GM19468 (cell line): ENCODE measurements around the gene WNT7B.

Source experiments
- ATAC-seq: cut with Tn5 transposase; IDR thresholded peaks from one replicate; pipeline ENCODE4 v1.9.1; 2021; ENCODE audit warnings: mild to moderate bottlenecking, moderate library complexity, moderate number of reproducible peaks; ENCODE audit not compliant: unreplicated experiment; ENCODE audit errors: extremely low read depth

The WNT7B gene

DNA sequence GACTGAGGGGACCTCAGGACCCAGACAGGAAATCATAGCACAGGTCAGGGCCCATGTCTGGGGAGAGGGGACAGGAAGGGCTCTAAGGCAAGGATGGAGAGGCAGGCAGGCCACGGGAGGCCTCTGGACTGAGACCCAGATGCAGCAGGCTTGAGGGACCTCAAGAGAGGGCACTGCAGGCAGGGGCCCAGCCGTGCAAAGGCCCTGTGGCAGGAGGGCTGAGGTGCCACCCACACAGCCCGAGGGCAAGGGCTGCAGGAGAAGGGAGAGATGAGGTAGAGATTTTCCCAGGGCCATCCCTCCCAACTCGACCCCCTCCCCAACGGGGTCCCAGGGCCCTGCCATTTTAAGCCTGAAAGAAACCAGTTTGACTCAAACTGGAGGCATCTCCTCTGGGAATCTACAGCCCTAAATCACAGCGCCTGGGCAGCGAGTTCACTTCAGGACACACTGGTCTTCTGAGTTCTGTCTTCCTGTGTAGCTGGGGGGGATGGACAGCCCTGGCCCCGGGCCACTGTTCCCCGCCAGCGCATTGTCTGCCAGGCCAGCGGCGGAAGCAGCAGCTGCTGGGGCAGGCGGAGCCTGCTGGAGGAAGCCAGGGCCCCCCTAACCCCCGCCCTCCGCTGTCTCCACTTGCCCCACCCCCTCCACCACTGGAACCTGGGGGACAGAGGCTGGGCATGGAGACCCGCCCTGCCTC is 20.3 kb upstream of the WNT7B start:
- ATAC-seq, result no peak

DNA sequence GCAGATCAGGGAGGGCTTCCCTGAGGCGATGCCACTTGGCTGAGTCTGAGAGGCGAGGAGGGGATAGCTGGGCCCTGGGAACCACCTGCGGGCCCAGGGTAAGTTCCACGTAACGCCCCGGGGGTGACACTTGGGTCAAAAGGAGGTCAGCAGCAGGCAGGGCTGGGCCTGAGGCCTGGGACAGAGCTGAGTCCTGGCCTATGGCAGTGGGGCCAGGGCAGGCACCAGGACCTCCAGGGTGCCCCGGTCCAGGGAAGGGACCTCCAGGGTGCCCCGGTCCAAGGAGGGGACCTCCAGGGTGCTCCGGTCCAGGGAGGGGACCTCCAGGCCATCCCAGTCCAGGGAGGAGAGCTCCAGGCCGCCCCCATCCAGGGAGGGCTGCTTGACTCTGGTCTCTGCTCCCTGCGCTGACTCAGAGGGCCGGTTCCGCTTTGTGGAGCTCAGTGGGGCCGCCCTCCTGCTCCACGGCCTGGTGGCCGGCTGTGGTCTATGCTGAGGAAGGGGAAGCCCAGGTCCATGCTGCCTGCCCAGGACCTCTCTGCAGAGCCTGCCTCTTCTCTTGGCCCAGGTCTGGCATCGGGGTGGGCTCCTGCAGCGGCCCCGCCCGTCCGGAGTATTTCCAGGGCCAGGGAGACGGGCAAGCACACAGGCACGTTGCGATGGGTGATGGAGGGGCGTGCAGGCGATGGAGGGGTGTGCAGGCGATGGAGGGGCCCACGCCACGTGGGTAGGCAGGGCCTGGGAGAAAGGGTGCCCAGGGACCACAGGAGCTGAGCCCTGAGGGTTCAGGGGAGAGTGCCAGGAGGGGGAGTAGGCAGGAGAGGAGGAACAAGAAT is 19.5 kb upstream of the WNT7B start:
- no peak for ATAC-seq

DNA sequence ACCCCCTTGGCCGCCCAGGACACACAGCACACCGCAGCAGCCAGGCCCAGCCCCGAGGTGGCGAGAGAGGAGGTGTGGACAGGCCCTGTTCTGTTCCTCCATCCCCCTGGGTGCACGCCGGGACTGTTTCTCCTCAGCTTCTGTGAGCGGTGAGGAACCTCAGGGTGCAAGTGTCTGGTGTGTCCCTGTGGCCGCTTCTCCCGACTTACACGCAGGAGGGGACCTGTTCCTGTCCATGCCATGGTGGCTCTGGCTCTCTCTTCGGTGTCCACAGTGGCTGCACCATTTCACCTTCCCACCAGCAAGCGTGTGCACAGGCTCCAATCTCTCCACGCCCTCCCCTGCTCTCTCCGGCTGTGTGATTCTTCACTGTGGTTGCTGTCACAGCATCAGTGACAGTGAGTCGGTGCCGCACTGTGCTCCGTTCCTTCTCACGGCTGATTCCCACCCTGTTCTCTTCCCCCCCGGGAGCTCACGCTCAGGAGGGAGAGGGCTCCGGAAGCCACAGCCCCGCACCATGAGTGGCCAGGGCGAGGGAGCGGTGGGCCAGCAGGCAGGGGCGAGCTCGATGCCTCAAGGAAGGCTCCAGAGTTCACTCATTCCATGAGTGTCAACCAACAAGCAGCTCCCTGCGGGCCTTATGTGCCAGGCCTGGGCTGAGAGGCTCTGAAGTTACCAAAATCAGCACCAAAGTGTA is 18.6 kb upstream of the WNT7B start:
- ATAC-seq, result no peak

DNA sequence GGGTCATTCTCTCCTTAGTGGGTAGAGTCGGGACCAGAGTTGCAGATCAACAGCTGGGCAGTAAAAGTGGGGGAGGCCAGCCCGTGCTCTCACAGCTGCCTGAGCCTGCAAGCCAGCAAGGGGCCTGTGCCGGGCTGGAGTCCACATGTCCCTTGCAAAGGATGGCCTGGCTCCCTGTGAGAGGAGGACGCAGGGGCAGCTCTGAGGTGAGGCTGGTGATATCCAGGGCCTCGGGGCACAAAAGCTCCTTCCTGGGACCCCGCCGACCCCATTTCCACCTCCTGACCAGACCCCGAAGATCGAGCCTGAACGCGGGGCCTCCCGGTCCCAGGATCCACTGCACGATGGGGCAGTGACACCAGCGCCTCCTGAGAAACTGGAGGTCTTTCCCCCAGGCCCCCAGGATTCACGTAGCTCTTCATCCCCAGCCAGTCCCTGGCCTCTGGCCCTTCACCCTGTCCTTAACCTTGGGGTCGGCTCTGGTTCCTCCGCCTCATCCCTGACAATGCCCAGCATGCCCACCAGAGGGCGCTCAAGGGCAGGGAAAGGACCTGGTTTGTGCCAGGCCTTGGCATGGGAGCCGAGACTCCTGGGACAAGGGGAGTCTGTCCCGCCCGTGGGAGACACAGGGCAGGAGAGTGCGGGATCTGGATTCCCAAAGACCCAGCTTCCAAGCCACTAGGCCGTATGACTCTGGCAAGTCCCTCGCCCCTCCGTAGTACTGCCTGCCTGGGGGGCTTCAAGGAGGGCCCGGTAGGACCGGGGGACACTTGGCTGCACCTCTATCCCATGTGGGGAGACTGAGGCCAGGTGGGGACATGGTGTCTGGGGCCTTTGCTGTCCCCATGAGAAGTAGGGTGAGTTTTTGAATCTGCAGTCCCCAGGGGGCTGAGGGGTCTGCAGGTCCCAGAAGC is 17.8 kb upstream of the WNT7B start:
- ATAC-seq, result no peak

DNA sequence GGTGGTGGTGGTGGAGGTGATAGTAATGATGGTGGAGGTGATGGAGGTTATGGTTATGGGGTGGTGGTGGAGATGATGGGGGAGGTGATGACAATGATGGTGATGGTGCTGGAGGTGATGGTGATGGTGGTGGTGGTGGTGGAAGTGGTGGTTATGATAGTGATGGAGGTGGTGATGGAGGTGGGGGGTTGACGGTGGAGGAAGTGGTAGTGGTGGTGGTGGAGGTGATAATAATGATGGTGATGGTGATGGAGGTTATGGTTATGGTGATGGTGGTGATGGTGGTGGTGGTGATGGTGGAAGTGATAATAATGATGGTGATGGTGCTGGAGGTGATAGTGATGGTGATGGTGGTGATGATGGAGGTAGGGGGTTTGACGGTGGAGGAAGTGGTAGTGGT is 16.9 kb upstream of the WNT7B start:
- no peak for ATAC-seq

DNA sequence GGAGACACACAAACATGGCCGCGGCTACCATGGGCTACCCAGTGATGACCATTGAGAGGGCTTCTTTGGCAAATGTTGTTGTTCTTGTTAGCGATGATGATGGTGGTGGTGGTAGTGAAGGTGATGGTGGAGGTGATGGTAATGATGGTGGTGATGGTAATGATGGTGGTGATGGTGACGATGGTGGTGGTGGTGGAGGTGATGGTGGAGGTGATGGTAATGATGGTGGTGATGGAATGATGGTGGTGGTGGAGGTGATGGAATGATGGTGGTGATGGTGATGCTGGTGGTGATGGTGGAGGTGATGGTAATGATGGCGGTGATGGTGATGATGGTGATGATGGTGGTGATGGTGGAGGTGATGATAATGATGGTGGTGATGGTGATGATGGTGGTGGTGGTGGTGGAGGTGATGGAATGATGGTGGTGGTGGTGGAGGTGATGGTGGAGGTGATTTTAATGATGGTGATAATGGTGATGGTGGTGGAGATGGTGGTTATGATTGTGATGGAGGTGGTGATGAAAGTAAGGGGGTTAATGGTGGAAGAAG is 16.3 kb upstream of the WNT7B start:
- ATAC-seq, result no peak

DNA sequence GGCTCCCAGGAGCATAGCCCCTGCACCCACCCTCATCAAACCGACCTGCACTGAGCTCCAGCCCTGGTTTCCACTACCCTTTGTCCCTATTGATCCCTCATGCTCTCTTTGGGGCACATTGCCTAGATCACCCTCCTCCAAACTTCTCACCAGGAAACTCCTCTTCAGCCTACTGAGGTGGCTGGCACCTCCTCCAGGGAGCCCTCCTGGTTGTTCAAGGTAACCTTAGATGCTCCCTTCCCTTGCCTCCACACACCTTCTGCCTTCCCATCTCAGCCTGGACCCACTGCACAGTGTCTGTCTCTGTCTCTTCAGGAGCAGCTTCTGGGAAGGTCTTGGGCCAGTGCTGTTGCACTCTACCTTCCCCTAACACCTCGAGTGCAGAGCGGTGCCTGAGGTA is 15.8 kb upstream of the WNT7B start:
- no peak for ATAC-seq

DNA sequence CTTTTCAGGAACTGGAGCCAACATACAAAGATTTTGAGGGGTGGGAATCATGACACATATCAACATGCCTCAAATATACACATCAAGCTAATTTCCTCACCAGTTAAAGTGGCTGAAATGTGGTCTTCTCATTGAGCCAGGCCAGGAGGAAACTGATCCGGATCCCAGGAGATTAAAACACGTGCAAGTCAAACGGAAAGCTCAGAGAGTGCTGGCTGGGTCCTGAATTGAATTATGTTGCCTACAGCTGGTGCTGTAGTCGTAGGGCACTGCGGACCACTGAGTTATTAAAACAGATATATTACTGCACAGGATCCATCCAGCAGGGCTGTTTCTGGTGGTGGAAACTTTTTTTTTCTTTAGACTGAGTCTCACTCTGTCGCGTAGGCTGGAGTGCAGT is 14.1 kb upstream of the WNT7B start:
- no peak for ATAC-seq

DNA sequence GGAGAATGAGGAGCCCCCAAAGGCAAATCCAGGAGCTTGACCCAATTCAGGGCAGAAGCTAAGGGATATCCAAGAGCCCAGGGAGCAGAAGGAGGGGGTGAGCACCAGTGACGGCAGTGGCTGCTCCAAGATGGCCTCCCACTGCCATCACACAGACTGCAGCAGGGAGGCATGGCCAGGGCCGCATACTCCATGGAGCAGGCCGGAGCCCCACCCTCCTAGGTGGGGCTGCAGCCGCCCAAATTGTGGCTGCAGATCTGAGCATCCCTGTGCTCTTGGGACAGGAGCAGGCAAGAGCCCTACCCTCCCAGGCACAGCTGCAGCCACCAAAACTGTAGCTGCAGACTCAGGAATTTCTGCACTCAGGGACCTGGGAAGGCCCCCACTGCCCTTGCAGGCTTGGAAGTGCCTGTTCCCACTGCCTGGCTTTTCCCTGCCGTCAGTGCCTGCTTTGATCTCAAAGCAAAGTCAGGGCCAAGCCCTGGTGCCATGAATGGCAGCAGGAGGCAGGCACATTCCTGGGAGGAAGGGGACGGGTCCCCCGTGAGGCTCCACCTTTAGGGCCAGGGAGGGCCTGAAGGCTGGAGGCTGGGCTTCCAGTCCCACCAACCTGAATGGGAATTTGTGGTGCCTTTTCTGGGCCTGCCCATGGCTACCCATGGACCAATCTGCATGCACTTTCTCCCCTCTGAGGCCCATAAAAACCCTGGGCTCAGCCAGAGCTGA is 10.3 kb upstream of the WNT7B start:
- no peak for ATAC-seq

DNA sequence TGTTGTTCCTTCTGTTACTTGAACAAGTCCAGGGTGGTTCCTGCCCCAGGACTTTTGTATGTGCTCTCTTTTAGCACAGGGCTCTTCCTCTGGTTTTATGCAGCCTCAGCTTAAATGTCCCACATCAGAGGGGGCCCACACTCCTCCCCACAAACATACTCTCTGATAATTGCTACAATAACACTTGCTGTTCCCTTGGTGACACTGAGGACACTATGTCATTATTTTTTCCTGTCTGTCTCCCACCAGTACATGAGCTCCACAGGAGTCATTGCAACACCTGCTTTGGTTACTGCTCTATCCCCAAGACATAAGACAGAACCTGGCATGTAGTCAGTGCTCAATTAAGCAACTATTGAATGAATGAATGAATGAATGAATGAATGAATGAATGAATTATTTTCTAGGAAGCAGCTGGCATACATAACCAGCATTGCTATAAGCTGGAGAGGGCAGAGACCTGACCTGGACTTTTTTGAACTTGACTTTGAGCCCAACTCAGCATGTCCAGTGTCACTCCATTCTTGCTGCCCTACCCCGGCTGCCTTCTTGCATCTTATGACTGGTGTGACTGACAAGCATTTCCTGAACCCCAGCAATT is 7.5 kb upstream of the WNT7B start:
- no peak for ATAC-seq

DNA sequence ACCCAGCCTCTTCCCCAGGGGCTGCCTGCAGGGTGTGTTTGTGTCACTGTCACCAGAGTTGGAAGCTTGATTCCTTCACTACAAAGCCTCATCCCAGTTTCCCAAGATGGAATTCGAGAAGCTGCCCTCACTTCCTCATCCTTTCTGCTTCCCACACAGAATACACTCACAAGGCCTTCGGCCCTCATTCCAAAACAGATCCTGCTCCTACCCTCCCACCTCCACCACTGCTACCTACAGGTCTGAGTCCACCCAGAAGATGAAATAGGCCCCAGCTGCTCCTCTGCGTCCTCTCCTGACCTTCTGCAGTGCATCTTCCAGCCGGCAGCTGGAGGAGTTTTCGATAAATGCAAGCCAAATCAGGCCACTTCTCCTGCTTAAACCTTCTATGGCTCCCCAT is 6.8 kb upstream of the WNT7B start:
- ATAC-seq, result no peak

DNA sequence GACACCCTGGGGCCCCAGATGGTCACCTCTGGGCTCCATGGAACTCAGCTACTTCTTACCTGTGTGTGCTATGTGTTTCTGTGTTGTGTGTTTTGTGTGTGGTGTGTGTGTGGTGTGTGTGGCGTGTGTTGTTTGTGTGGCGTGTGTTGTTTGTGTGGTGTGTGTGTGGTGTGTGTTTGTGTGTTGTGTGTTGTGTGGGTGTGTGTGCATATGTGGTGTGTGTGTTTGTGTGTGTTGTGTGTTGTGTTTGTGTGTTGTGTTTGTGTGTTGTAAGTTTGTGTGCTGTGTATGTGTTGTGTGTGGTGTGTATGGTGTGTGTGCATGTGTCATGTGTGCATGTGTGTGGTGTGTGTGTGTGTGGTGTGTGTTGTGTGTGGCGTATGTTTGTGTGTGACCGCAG is 3.8 kb upstream of the WNT7B start:
- ATAC-seq, result no peak

DNA sequence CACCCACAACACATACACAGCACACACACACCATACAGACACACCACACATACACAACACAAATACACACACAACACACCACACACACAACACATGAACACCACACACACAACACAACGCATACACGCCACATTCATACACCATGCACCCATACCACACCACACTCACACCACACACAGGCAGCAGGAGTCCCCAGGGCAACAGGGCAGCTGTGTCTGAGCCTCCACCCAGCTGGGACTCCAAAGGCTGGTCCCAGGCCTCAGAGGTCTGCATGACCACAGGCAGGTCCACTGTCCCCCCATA is 3.3 kb upstream of the WNT7B start:
- no peak for ATAC-seq

DNA sequence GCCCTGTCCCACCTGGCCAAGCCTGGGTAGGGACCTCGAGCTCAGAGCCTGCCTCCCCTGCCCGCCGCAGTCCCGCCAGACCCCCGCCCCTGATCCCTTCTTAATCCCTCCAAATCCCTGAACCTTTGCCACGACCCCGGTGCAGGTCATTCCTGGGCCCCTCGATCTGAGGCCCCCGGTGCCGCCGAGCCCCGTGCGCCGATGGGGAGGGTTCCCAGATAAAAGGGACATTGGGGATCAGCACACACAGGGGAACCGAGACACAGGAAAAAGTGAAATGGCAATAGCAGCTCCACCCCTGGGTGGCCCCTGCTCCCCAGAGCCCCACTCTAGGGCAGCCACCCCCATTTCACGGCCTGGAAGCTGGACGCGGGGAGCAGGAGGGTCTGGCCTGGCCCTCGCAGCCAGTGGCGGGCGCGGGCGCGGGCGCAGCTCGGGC is 1.3 kb upstream of the WNT7B start:
- ATAC-seq, result no peak

DNA sequence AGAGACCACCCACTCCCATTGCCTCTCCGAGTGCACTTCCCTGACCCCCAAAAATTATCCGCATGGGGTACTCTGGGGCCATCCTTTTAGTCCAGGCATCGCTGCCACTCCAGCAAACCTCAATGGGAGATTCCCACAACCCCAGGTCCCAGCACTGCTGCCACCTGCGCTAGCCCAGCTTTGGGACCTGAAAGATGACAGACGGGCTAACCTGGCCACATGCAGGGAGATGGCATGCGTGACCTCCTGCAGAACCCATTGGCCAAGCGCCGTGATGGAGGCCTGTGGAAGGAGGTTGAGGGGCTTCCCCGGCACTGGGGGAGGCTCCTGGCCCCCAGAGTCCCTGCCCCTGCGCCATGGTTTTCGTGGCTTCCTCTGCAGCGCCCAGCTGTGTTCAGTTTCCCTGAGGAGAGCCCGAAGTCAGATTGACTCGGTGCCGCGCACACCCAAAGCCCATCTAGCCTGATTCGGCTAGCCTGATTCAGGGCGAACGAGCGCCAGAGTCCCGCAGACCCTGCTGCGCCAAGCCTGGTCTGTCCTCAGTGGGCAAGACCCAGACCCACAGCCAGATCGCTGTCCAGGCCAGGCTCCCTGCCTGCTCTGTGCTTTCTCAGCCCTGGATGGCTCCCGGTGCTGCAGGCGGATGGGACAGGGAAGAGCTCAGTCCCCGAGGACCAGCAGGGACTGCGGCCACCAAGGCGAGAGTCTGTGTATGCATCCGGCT is 751 bp upstream of the WNT7B start:
- no peak for ATAC-seq

DNA sequence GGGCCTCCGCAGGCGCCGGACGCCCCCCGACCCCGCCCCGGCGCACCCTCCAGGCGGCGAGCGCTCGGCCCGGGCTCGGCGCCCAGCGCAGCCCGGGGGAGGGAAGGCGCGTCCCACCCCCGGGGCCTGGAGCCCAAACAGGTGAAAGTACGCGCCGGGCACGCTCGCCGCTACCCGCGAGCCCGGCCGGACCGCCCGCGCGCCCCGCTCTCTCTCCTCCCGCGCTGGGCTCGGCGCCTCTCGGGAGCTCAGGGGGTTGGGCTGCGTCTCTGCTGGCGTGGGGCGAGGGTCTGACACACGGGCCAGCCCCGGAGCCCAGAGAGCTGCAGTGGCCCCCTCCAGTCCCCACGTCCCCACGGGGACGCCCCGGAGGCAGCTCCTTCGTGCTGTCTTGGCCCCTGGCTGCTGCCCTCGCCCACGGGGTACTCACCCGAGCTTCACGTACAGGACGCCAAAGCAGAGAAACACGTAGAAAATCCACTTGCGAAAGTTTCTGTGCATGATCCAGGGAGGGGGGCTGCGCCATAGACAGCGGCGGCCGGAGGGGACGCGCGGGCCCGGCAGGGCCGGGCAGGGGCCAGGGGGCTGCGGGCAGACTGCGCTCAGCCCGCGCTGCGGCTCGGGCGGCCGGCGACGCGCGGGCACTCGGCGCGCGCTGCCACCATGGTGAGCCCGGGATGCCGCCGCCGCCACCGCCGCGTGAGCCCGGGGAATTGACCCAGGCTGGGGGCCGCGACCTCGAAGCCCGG is 534 bp downstream of the WNT7B start:
- no peak for ATAC-seq
